BJ (cell line): ENCODE data around the gene CXADR. TPM values are rescaled to one million over a fixed set of nuclear protein-coding genes. Genes with fewer than 3 reads are reported as not detected.
A peak's percentile ranks its signal among the peaks of the same experiment; 100 is the strongest.
"Not testable (repeated sequence)": the region's sequence is repeated elsewhere in the genome, so short reads cannot be mapped to it uniquely, and the experiment has no call there.

ENCODE experiments used
- CTCF ChIA-PET: fragments of 350-600 bp; formaldehyde crosslinking; extraction: SDS; loops from one replicate; lab custom pipeline; 2021; ENCODE audit warnings: antibody characterized with exemption, inconsistent platforms; lab: Yijun Ruan, JAX
- POLR2A ChIA-PET: fragments of 300-600 bp; sonication (Branson Sonifier 250); formaldehyde crosslinking; extraction: SDS; loops from one replicate; lab custom pipeline; 2021; ENCODE audit warnings: antibody characterized with exemption; lab: Charles Lee
- DNase-seq: peaks from one replicate; pipeline ENCODE4 v3.0.0-alpha.2; 2011; ENCODE audit warnings: low read depth
- H3K27me3 ChIP-seq: 2 replicates; pipeline ENCODE4 v1.6.0; 2011; ENCODE audit warnings: low read length; ENCODE audit not compliant: control insufficient read depth, insufficient read depth
- H3K36me3 ChIP-seq: 2 replicates; pipeline ENCODE4 v1.5.1; 2011; ENCODE audit warnings: low read length; ENCODE audit not compliant: control insufficient read depth, insufficient read depth
- H3K4me3 ChIP-seq: 2 replicates; pipeline ENCODE4 v1.5.1; 2011; ENCODE audit warnings: low read depth, mild to moderate bottlenecking, control low read depth, low read length
- polyA plus RNA-seq: library from polyadenylated mRNA; depleted of rRNA; stranded (reverse); fragments of >200 nt; gene quantifications from 2 replicates; pipeline ENCODE4 v1.2.3, GENCODE V29; 2011
- TF ChIP-seq, protein P1 (sequence below): IDR thresholded peaks from 2 replicates; pipeline ENCODE4 v1.5.1; 2011; ENCODE audit warnings: low read depth, mild to moderate bottlenecking, control low read depth, inconsistent platforms, low read length, moderate library complexity; ENCODE audit not compliant: insufficient read depth

The CXADR gene
- polyA plus RNA-seq, 1 experiment, result 0.02 TPM

DNA sequence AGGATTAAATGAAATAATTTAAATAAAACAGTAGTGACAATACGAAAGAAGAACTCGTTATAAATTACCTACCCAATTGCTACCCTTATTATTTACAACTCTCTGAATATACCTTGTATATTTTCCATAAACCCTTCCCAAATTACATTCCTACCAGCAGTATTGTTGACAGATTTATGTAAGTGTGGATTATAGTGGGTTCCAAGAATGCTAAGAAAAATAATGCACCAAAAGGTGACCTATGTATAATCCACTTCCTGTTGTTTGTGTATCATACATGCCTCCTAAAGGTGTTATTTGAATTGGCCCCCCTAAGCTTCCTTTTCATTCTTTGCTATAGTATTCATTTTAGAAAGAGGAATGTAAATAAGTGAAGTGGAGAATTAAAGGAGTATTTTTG lies 33.2 kb upstream of the CXADR start:
- ChIA-PET CTCF (interaction anchor here (0.6 kb wide), 1 partner anchor 26 kb away, joined by 3 read pairs; no protein-coding TSS in a partner anchor), POLR2A (no interaction called here)
- DNase-seq, result no peak
- Histone ChIP-seq H3K4me3 (no peak overlapping the region), H3K27me3 (no peaks in the 10 kb centered on the region), H3K36me3 (no peaks in the 10 kb centered on the region)
- TF ChIP-seq, protein P1, sequence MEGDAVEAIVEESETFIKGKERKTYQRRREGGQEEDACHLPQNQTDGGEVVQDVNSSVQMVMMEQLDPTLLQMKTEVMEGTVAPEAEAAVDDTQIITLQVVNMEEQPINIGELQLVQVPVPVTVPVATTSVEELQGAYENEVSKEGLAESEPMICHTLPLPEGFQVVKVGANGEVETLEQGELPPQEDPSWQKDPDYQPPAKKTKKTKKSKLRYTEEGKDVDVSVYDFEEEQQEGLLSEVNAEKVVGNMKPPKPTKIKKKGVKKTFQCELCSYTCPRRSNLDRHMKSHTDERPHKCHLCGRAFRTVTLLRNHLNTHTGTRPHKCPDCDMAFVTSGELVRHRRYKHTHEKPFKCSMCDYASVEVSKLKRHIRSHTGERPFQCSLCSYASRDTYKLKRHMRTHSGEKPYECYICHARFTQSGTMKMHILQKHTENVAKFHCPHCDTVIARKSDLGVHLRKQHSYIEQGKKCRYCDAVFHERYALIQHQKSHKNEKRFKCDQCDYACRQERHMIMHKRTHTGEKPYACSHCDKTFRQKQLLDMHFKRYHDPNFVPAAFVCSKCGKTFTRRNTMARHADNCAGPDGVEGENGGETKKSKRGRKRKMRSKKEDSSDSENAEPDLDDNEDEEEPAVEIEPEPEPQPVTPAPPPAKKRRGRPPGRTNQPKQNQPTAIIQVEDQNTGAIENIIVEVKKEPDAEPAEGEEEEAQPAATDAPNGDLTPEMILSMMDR, result no peak

DNA sequence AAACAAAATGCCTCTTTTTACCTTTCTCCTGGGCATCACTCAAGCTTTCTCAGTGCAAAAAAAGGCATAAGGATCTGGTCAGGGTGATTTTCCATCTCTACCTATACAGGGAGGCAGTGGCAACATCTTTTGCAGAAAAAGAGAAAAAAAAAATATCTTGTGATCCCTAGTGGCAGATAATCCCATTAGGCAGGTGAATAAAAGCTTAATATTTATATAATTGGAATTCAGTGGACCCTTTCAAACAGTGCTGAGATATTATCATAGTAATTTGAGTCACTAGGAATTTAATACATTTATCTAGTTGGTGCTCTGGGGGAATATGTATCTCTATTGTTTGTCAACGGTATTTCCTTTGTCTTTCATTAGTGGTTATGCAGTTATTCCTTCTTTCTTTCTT lies 29.9 kb upstream of the CXADR start:
- TF ChIP-seq, protein P1, result no peak
- CTCF ChIA-PET, result interaction anchor here (1.4 to 1.6 kb wide), 2 partner anchors 11 to 22 kb away, joined by 3 read pairs; no protein-coding TSS in a partner anchor
- no peak for DNase-seq
- no peaks in the 10 kb centered on the region for H3K36me3 ChIP-seq
- H3K27me3 ChIP-seq, result 0 out of 2 replicates have a peak, but pooled peaks cover under 1% of the 10 kb centered on the region
- POLR2A ChIA-PET, result no interaction called here
- no peak overlapping the region for H3K4me3 ChIP-seq

DNA sequence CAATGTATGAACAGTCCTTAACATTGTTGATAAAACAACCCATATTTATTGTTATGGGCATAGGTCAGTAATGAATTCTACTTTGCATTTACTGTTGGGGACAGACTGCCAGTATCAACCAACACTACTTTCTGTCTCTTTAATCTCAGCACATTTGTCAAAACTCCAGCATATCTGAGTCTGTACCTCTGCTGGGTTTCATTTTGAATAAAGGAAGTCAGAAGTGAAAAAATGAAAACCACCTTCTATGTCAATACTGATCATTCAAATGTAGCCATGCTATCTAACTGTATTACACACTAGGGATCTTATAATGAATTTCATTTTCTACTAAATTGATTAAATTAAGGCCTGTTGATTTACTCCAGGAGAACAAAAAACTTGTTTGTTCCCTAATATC lies 24.2 kb upstream of the CXADR start:
- no peak for DNase-seq
- ChIA-PET POLR2A (no interaction called here), CTCF (no interaction called here)
- Histone ChIP-seq H3K27me3 (peaks cover 3% of the 10 kb centered on the region; the same call in 1 of the 2 replicates), H3K4me3 (no peak overlapping the region), H3K36me3 (no peaks in the 10 kb centered on the region)
- TF ChIP-seq, protein P1, result no peak

DNA sequence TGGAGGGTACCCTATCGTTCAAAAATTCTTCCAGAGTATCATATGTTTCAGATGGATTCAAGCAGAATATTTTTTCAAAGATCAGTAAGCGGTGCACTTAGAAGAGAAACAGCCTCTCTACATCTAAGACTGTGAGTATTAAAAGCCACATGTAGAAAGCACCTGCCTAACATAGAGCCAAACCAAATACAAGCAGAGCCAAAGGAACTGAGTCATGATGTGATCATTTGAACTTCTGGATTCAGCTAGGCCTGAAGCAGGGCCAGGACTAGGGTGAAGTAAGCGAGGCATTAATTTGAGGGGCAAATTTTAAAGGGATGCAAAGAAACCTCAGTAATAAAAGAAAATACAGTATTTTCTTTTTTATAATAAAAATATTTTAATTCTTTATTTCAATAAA lies 23.3 kb upstream of the CXADR start:
- H3K36me3 ChIP-seq, CTCF ChIA-PET, H3K27me3 ChIP-seq, POLR2A ChIA-PET, DNase-seq, H3K4me3 ChIP-seq: not testable (repeated sequence)

DNA sequence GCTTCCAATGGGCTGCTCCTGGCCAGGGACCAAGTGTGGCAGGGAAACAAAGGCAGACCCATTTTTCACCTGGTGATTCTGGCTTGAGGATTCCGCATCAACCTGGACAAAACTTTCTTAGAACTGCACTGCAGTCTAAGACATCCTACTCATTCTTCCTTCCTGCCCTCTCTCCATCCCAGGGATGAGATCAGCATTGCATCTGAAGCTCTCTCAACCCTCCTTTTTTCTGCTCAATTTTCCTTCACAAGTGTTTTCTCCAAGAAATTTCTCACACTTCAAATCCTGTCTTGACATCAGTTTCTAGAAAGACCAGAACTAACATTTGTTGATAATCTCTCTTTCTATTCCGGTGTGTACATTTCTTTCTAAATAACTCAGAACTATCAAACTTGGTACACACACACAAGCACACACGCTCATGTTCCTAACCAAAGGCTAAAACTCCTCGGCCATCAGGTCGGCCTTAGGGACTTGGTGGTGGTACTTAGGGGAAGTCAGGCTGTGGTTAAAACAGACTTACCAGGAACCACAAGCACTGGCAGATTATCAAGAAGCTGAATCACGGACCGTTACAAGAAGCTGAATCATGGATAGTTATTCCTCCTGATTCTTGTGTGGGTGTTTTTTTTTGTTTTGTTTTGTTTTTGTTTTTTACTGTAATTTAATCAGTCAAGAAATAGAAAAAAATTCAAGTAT lies 21.0 kb upstream of the CXADR start:
- POLR2A ChIA-PET, result no interaction called here
- Histone ChIP-seq H3K27me3 (peaks cover 3% of the 10 kb centered on the region; the same call in 1 of the 2 replicates), H3K36me3 (no peaks in the 10 kb centered on the region), H3K4me3 (no peak overlapping the region)
- CTCF ChIA-PET, result interaction anchor here (0.9 to 1.3 kb wide), 6 partner anchors 10 to 124 kb away, joined by 3 read pairs; no protein-coding TSS in a partner anchor
- TF ChIP-seq, protein P1, result no peak
- peak; percentile 90 for DNase-seq
